ENCODE measurements around the gene STIM1. TPM values are rescaled to one million over a fixed set of nuclear protein-coding genes. Genes with fewer than 3 reads are reported as not detected.

The STIM1 gene
- total RNA-seq, 3 donors from 2014 or later: 56.1 to 74.8 (median 72.5) TPM

GRCh38 chr11:3927129-3927796 lies 71.8 kb downstream of the STIM1 start:
- intact Hi-C loops (cut with DNase I, micrococcal nuclease): no loop called here
- no peaks in the 10 kb centered on the region for H3K36me3 ChIP-seq (ENCODE audit: low read depth)
- ATAC-seq: no peak
- H3K4me1 ChIP-seq (ENCODE audit: low read depth): no peaks in the 10 kb centered on the region
- H3K9me3 ChIP-seq: no peaks in the 10 kb centered on the region
- DNase-seq: no peak
- H3K4me3 ChIP-seq: no peak overlapping the region
- TF ChIP-seq, protein P1, sequence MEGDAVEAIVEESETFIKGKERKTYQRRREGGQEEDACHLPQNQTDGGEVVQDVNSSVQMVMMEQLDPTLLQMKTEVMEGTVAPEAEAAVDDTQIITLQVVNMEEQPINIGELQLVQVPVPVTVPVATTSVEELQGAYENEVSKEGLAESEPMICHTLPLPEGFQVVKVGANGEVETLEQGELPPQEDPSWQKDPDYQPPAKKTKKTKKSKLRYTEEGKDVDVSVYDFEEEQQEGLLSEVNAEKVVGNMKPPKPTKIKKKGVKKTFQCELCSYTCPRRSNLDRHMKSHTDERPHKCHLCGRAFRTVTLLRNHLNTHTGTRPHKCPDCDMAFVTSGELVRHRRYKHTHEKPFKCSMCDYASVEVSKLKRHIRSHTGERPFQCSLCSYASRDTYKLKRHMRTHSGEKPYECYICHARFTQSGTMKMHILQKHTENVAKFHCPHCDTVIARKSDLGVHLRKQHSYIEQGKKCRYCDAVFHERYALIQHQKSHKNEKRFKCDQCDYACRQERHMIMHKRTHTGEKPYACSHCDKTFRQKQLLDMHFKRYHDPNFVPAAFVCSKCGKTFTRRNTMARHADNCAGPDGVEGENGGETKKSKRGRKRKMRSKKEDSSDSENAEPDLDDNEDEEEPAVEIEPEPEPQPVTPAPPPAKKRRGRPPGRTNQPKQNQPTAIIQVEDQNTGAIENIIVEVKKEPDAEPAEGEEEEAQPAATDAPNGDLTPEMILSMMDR (IDR thresholded peaks at IDR 0.05): no peak

GRCh38 chr11:3929232-3929631 lies 73.8 kb downstream of the STIM1 start:
- intact Hi-C loops (cut with DNase I, micrococcal nuclease): no loop called here
- DNase-seq (no peak), ATAC-seq (peak; percentile 10)
- TF ChIP-seq, protein P1 (IDR thresholded peaks at IDR 0.05): no peak
- H3K4me1 ChIP-seq (ENCODE audit: low read depth): no peaks in the 10 kb centered on the region
- no peaks in the 10 kb centered on the region for H3K36me3 ChIP-seq (ENCODE audit: low read depth)
- no peaks in the 10 kb centered on the region for H3K9me3 ChIP-seq
- no peak overlapping the region for H3K4me3 ChIP-seq

DNA sequence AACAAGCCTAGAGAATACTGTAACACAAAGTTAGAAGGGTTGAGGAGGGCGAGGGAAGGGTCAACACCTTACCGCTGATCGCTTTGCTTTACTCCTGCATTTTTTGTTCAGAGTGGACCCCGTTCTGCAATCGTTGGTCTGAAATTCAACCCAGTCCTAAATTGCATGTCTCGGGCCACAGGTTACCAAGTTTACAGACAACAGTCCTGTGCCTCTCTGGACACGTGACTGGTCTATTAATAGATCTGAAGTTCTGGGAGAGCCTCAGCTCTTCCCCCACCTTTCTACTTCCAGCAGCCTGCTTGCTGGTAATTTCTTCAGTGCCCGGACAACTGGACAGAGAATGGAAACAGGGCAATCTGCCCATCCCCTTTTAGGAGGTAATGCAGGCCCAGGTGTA lies 74.2 kb downstream of the STIM1 start:
- Histone ChIP-seq H3K9me3 (no peaks in the 10 kb centered on the region), H3K36me3 (ENCODE audit: low read depth) (no peaks in the 10 kb centered on the region), H3K4me3 (no peak overlapping the region), H3K4me1 (ENCODE audit: low read depth) (no peaks in the 10 kb centered on the region)
- intact Hi-C loops (cut with DNase I, micrococcal nuclease): no loop called here
- DNase-seq (no peak), ATAC-seq (no peak)
- TF ChIP-seq, protein P1 (IDR thresholded peaks at IDR 0.05): no peak

- DNase-seq (no peak), ATAC-seq (no peak)
- no peak overlapping the region for H3K4me3 ChIP-seq
- intact Hi-C loops (cut with DNase I, micrococcal nuclease): no loop called here
- TF ChIP-seq, protein P1 (IDR thresholded peaks at IDR 0.05): no peak
- no peaks in the 10 kb centered on the region for H3K9me3 ChIP-seq
- H3K4me1 ChIP-seq (ENCODE audit: low read depth): no peaks in the 10 kb centered on the region
- H3K36me3 ChIP-seq (ENCODE audit: low read depth): no peaks in the 10 kb centered on the region
Measured at GRCh38 chr11:3932698-3933097, 77.2 kb downstream of the STIM1 start.

DNA sequence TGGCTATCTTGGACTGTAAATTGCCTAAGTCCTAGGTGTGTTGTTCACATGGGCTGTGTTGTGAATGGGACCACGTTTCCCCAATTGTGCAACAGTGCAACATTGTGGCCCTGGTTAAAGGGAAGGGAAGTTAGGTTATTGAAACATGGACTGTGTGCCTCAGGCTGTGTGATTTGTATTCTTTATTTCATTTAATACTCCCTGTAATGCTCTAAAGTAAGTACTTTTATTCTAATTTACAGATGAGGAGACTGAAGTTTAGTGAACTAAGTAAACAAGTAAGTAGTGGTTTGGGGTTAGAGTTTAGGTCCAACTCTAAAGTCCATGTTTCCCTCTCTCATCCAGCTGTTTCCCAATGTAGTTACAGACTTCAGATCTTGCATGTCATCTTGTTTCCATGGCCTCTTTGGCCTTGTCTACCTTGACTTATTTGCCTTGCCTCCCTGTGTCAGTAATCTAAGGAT lies 77.7 kb downstream of the STIM1 start:
- Histone ChIP-seq H3K4me1 (ENCODE audit: low read depth) (no peaks in the 10 kb centered on the region), H3K9me3 (no peaks in the 10 kb centered on the region), H3K36me3 (ENCODE audit: low read depth) (no peaks in the 10 kb centered on the region), H3K4me3 (no peak overlapping the region)
- TF ChIP-seq, protein P1 (IDR thresholded peaks at IDR 0.05): no peak
- no peak for DNase-seq
- intact Hi-C loops (cut with DNase I, micrococcal nuclease): no loop called here
- no peak for ATAC-seq

Data from mucosa of descending colon (tissue), 3 donors.